ENCODE data around the gene KIAA1549.

- TF ChIP-seq, protein P1, sequence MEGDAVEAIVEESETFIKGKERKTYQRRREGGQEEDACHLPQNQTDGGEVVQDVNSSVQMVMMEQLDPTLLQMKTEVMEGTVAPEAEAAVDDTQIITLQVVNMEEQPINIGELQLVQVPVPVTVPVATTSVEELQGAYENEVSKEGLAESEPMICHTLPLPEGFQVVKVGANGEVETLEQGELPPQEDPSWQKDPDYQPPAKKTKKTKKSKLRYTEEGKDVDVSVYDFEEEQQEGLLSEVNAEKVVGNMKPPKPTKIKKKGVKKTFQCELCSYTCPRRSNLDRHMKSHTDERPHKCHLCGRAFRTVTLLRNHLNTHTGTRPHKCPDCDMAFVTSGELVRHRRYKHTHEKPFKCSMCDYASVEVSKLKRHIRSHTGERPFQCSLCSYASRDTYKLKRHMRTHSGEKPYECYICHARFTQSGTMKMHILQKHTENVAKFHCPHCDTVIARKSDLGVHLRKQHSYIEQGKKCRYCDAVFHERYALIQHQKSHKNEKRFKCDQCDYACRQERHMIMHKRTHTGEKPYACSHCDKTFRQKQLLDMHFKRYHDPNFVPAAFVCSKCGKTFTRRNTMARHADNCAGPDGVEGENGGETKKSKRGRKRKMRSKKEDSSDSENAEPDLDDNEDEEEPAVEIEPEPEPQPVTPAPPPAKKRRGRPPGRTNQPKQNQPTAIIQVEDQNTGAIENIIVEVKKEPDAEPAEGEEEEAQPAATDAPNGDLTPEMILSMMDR (IDR thresholded peaks at IDR 0.05) = no peak
- TF ChIP-seq POLR2A (IDR thresholded peaks at IDR 0.05) = no peak
Measured at GRCh38 chr7:138937484-138937883, 43.7 kb downstream of the KIAA1549 start.

Data from Peyer's patch (tissue), 4 donors.